Daoy (cell line): ENCODE results near the gene CHRDL2. TPM values are rescaled to one million over a fixed set of nuclear protein-coding genes. Genes with fewer than 3 reads are reported as not detected.
A peak's percentile ranks its signal among the peaks of the same experiment; 100 is the strongest.
"Not testable (repeated sequence)": the region's sequence is repeated elsewhere in the genome, so short reads cannot be mapped to it uniquely, and the experiment has no call there.

Experiments
- DNase-seq: peaks from one replicate; pipeline ENCODE4 v3.0.0-alpha.2; 2015; ENCODE audit warnings: low read depth
- total RNA-seq: library from RNA; depleted of rRNA; stranded (reverse); fragments of >200 nt; shearing (Covaris generic); gene quantifications from 2 replicates; pipeline ENCODE4 v1.2.3, GENCODE V29; 2014; rRNA removed

The CHRDL2 gene
- total RNA-seq: not detected in 2 replicates

GRCh38 chr11:74731301-74732094, at the start of gene CHRDL2:
Gene CHRDL2, minus strand, starts transcription at chr11:74731426. Its CDS starts 538 bp downstream, at chr11:74730888.
- DNase-seq: no peak

- DNase-seq: no peak
Measured at GRCh38 chr11:74780248-74781005, 49.2 kb upstream of the CHRDL2 start.

- no peak for DNase-seq
Measured at GRCh38 chr11:74778581-74778980, 47.4 kb upstream of the CHRDL2 start.

GRCh38 chr11:74777877-74778276, 46.7 kb upstream of the CHRDL2 start:
- no peak for DNase-seq

- no peak for DNase-seq
Measured at GRCh38 chr11:74777038-74777437, 45.8 kb upstream of the CHRDL2 start.

GRCh38 chr11:74776546-74776945, 45.3 kb upstream of the CHRDL2 start:
- DNase-seq: no peak

- no peak for DNase-seq
Measured at GRCh38 chr11:74775762-74776161, 44.5 kb upstream of the CHRDL2 start.

- no peak for DNase-seq
Measured at GRCh38 chr11:74773476-74773875, 42.2 kb upstream of the CHRDL2 start.

GRCh38 chr11:74771139-74771538, 39.9 kb upstream of the CHRDL2 start:
- no peak for DNase-seq

- DNase-seq: no peak
Measured at GRCh38 chr11:74770456-74770855, 39.2 kb upstream of the CHRDL2 start.

- DNase-seq: no peak
Measured at GRCh38 chr11:74769055-74769707, 38.0 kb upstream of the CHRDL2 start.

GRCh38 chr11:74768172-74768651, 37.0 kb upstream of the CHRDL2 start:
- DNase-seq: not testable (repeated sequence)

- no peak for DNase-seq
Measured at GRCh38 chr11:74766905-74767304, 35.7 kb upstream of the CHRDL2 start.

- no peak for DNase-seq
Measured at GRCh38 chr11:74756571-74756970, 25.3 kb upstream of the CHRDL2 start.

- no peak for DNase-seq
Measured at GRCh38 chr11:74755395-74755995, 24.3 kb upstream of the CHRDL2 start.

- DNase-seq: peak; percentile 43
Measured at GRCh38 chr11:74754507-74755252, 23.5 kb upstream of the CHRDL2 start.

GRCh38 chr11:74751303-74751702, 20.1 kb upstream of the CHRDL2 start:
- DNase-seq: no peak

- not testable (repeated sequence) for DNase-seq
Measured at GRCh38 chr11:74750598-74750997, 19.4 kb upstream of the CHRDL2 start.

- DNase-seq: no peak
Measured at GRCh38 chr11:74749965-74750296, 18.7 kb upstream of the CHRDL2 start.

- DNase-seq: peak; percentile 62
Measured at GRCh38 chr11:74749127-74749964, 18.1 kb upstream of the CHRDL2 start.
